Panc1 (cell line): ENCODE data around the gene MCRIP2. TPM values are rescaled to one million over a fixed set of nuclear protein-coding genes. Genes with fewer than 3 reads are reported as not detected.
A peak's percentile ranks its signal among the peaks of the same experiment; 100 is the strongest.

Source experiments
- ATAC-seq: fragments of 200-7000 bp; cut with Tn5 transposase; 2 replicates; pipeline ENCODE4 v1.9.1; 2020; ENCODE audit warnings: mild to moderate bottlenecking, moderate library complexity
- BruUV-seq: library from RNA; stranded (reverse); fragments of 400-500 nt; replicated peaks from 2 replicates; lab custom pipeline; 2021; lab: Mats Ljungman, UMichigan
- CTCF ChIA-PET: fragments of 300-600 bp; sonication (Branson Sonifier 250); formaldehyde crosslinking; loops from one replicate; lab custom pipeline; 2022; ENCODE audit warnings: antibody characterized with exemption; lab: Charles Lee
- POLR2A ChIA-PET: fragments of 300-600 bp; sonication (Branson Sonifier 250); formaldehyde crosslinking; loops from one replicate; lab custom pipeline; 2022; ENCODE audit warnings: antibody characterized with exemption; lab: Charles Lee
- DNase-seq: peaks from one replicate; pipeline ENCODE4 v3.0.0-alpha.2; 2010; ENCODE audit warnings: low read depth, low spot score
- H3K27ac ChIP-seq: 2 replicates; pipeline ENCODE4 v1.5.1; 2011; ENCODE audit warnings: mild to moderate bottlenecking, low read length, inconsistent platforms
- H3K27me3 ChIP-seq: fragments of 200-500 bp; sonication (Bioruptor generic); 2 replicates; pipeline ENCODE4 v1.6.0; 2014; ENCODE audit warnings: low read length, inconsistent platforms; ENCODE audit not compliant: control insufficient read depth, insufficient read depth
- H3K36me3 ChIP-seq: fragments of 200-500 bp; sonication (Bioruptor generic); 2 replicates; pipeline ENCODE4 v1.5.1; 2014; ENCODE audit warnings: inconsistent platforms, mild to moderate bottlenecking, low read length, moderate library complexity; ENCODE audit not compliant: control insufficient read depth, insufficient read depth
- H3K4me1 ChIP-seq: 2 replicates; pipeline ENCODE4 v1.5.1; 2011; ENCODE audit warnings: inconsistent platforms, mild to moderate bottlenecking, low read length, moderate library complexity; ENCODE audit not compliant: control insufficient read depth, insufficient read depth
- H3K4me3 ChIP-seq, 2 experiments: 2 replicates each; pipeline ENCODE4 v1.5.1; 2011 to 2012; ENCODE audit warnings: low read depth in 2 of 2, low read length in 2 of 2, mild to moderate bottlenecking in 2 of 2, inconsistent platforms in 1 of 2, moderate library complexity in 1 of 2
- H3K9me3 ChIP-seq: fragments of 200-500 bp; sonication (Bioruptor generic); 2 replicates; pipeline ENCODE4 v1.5.1; 2014; ENCODE audit warnings: low read depth, mild to moderate bottlenecking, inconsistent platforms, low read length, moderate library complexity; ENCODE audit not compliant: control insufficient read depth, insufficient read depth
- POLR2AphosphoS5 ChIP-seq: IDR thresholded peaks from 2 replicates; pipeline ENCODE4 v1.6.1; 2012; ENCODE audit warnings: mild to moderate bottlenecking, low read depth, low read length, moderate library complexity
- REST ChIP-seq, 2 experiments: IDR thresholded peaks; 2 replicates each; pipeline ENCODE4 v1.6.1; 2011 to 2012; ENCODE audit warnings: low read depth in 2 of 2, control low read depth in 1 of 2, low read length in 1 of 2, mild to moderate bottlenecking in 1 of 2, moderate library complexity in 1 of 2; ENCODE audit not compliant: insufficient read depth in 1 of 2
- SIN3A ChIP-seq: IDR thresholded peaks from 2 replicates; pipeline ENCODE4 v1.6.1; 2012; ENCODE audit warnings: low read depth, mild to moderate bottlenecking, low read length, moderate library complexity, borderline replicate concordance; ENCODE audit not compliant: insufficient read depth
- TCF7L2 ChIP-seq: IDR thresholded peaks from 2 replicates; pipeline ENCODE4 v1.6.1; 2011; ENCODE audit warnings: mild to moderate bottlenecking, low read depth, low read length, inconsistent platforms
- in situ Hi-C: cut with HindIII; loops from 2 replicates; pipeline ENCODE4 v1.10.0; 2016; ENCODE audit warnings: low sequenced_read_pairs, low pct_unique_long_range_greater_than_20kb
- intact Hi-C: fragments of 100-400 bp; cut with micrococcal nuclease; formaldehyde crosslinking; loops from one replicate; pipeline ENCODE4 v1.10.0; 2022; ENCODE audit not compliant: unreplicated experiment
- total RNA-seq: library from RNA; stranded (reverse); gene quantifications from one replicate; pipeline ENCODE4 v1.2.1, GENCODE V29; 2021; ENCODE audit not compliant: unreplicated experiment
- TF ChIP-seq, protein P1 (sequence below): fragments of 450-650 bp; IDR thresholded peaks from 2 replicates; pipeline ENCODE4 v1.5.1; 2017; ENCODE audit warnings: mild to moderate bottlenecking

The MCRIP2 gene
- total RNA-seq, 1 experiment from 2014 or later = 91.6 TPM

GRCh38 chr16:660459-661183 is 19.0 kb downstream of the MCRIP2 start:
- no peaks in the 10 kb centered on the region for H3K36me3 ChIP-seq
- H3K4me3 ChIP-seq = peak overlapping the region; percentile 22 to 45
- H3K27me3 ChIP-seq = no peaks in the 10 kb centered on the region
- ChIA-PET POLR2A (interaction anchor here (1.3 kb wide), 1 partner anchor 11 kb away, joined by 4 read pairs; the partner anchor contains the start of gene WDR90), CTCF (no interaction called here)
- no peak for DNase-seq
- peaks cover 15% of the 10 kb centered on the region for H3K4me1 ChIP-seq
- TF ChIP-seq REST (IDR thresholded peaks at IDR 0.05; ENCODE audit: insufficient read depth in 1 of 2, low read depth in 2 of 2, low read length in 1 of 2) (0 out of 4 replicates have a peak, but pooled peaks of 1 of the 2 experiments have one; percentile 23), SIN3A (no peak), TCF7L2 (no peak), POLR2AphosphoS5 (peak; percentile 39; the same call in 1 of the 2 replicates)
- TF ChIP-seq, protein P1, sequence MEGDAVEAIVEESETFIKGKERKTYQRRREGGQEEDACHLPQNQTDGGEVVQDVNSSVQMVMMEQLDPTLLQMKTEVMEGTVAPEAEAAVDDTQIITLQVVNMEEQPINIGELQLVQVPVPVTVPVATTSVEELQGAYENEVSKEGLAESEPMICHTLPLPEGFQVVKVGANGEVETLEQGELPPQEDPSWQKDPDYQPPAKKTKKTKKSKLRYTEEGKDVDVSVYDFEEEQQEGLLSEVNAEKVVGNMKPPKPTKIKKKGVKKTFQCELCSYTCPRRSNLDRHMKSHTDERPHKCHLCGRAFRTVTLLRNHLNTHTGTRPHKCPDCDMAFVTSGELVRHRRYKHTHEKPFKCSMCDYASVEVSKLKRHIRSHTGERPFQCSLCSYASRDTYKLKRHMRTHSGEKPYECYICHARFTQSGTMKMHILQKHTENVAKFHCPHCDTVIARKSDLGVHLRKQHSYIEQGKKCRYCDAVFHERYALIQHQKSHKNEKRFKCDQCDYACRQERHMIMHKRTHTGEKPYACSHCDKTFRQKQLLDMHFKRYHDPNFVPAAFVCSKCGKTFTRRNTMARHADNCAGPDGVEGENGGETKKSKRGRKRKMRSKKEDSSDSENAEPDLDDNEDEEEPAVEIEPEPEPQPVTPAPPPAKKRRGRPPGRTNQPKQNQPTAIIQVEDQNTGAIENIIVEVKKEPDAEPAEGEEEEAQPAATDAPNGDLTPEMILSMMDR = peak; percentile 55
- BruUV-seq = no TSS peak
- H3K27ac ChIP-seq = peak overlapping the region; percentile 87
- intact Hi-C loops = no loop called here
- no peaks in the 10 kb centered on the region for H3K9me3 ChIP-seq
- in situ Hi-C loops = no loop called here
- peak; percentile 86 for ATAC-seq

- Histone ChIP-seq H3K9me3 (no peaks in the 10 kb centered on the region), H3K4me1 (peaks cover 15% of the 10 kb centered on the region), H3K4me3 (no peak overlapping the region), H3K27me3 (no peaks in the 10 kb centered on the region), H3K27ac (peak overlapping the region; percentile 32; the same call in 1 of the 2 replicates), H3K36me3 (no peaks in the 10 kb centered on the region)
- ATAC-seq = 0 out of 2 replicates have a peak, but pooled peaks have one; percentile 0
- no peak for DNase-seq
- POLR2A ChIA-PET = no interaction called here
- BruUV-seq = no TSS peak
- CTCF ChIA-PET = no interaction called here
- in situ Hi-C loops (no loop called here), intact Hi-C loops (no loop called here)
- TF ChIP-seq REST (IDR thresholded peaks at IDR 0.05; ENCODE audit: insufficient read depth in 1 of 2, low read depth in 2 of 2, low read length in 1 of 2) = no peak
- no peak for TF ChIP-seq TCF7L2
- TF ChIP-seq, protein P1 = peak; percentile 31; the same call in 1 of the 2 replicates
- TF ChIP-seq SIN3A = no peak
- TF ChIP-seq POLR2AphosphoS5 = no peak
Measured at GRCh38 chr16:661184-661821, 19.7 kb downstream of the MCRIP2 start.
